MM.1S (cell line): ENCODE data around the gene ZNF101.

Source experiments
- DNase-seq: peaks from one replicate; pipeline ENCODE4 v3.0.0-alpha.2; 2015
- H2AFZ ChIP-seq: fragments of 300-600 bp; sonication (generic); 2 replicates; pipeline ENCODE4 v1.6.0; 2016; ENCODE audit warnings: antibody characterized with exemption, low read length
- H3F3A ChIP-seq: fragments of 300-600 bp; sonication (generic); 2 replicates; pipeline ENCODE4 v1.6.1; 2016; ENCODE audit warnings: mild to moderate bottlenecking, antibody characterized with exemption, low read length, moderate library complexity, mixed read lengths; ENCODE audit not compliant: insufficient read depth
- H3K27ac ChIP-seq: fragments of 300-600 bp; sonication (generic); 2 replicates; pipeline ENCODE4 v1.5.1; 2016; ENCODE audit warnings: mild to moderate bottlenecking, low read length
- H3K27me3 ChIP-seq: fragments of 300-600 bp; sonication (generic); replicated peaks from 2 replicates; pipeline ENCODE4 v1.6.0; 2016; ENCODE audit warnings: low read length; ENCODE audit not compliant: insufficient read depth
- H3K36me3 ChIP-seq: fragments of 300-600 bp; sonication (generic); replicated peaks from 2 replicates; pipeline ENCODE4 v1.6.1; 2016; ENCODE audit warnings: mild to moderate bottlenecking, low read length, mixed read lengths; ENCODE audit not compliant: insufficient read depth
- H3K4me1 ChIP-seq: fragments of 300-600 bp; sonication (generic); 2 replicates; pipeline ENCODE4 v1.6.1; 2016; ENCODE audit warnings: low read length, mixed read lengths
- H3K4me2 ChIP-seq: fragments of 300-600 bp; sonication (generic); 2 replicates; pipeline ENCODE4 v1.6.0; 2016; ENCODE audit warnings: low read depth, low read length
- H3K4me3 ChIP-seq: fragments of 300-600 bp; sonication (generic); 2 replicates; pipeline ENCODE4 v1.5.1; 2016; ENCODE audit warnings: low read length, mixed read lengths
- H3K79me2 ChIP-seq: fragments of 300-600 bp; sonication (generic); 2 replicates; pipeline ENCODE4 v1.6.1; 2016; ENCODE audit warnings: mixed run types, low read length, mixed read lengths
- H3K9ac ChIP-seq: fragments of 300-600 bp; sonication (generic); 2 replicates; pipeline ENCODE4 v1.6.1; 2016; ENCODE audit warnings: low read length, mixed read lengths
- H3K9me2 ChIP-seq: fragments of 300-600 bp; sonication (generic); replicated peaks from 2 replicates; pipeline ENCODE4 v1.6.1; 2016; ENCODE audit warnings: mild to moderate bottlenecking, low read length, mixed read lengths; ENCODE audit not compliant: insufficient read depth
- H3K9me3 ChIP-seq: fragments of 300-600 bp; sonication (generic); replicated peaks from 2 replicates; pipeline ENCODE4 v1.6.1; 2016; ENCODE audit warnings: mild to moderate bottlenecking, low read length, mixed read lengths; ENCODE audit not compliant: insufficient read depth
- H4K20me1 ChIP-seq: fragments of 300-600 bp; sonication (generic); 2 replicates; pipeline ENCODE4 v1.6.1; 2016; ENCODE audit warnings: mild to moderate bottlenecking, low read length, moderate library complexity, mixed read lengths; ENCODE audit not compliant: insufficient read depth
- CTCF ChIP-seq: fragments of 300-600 bp; sonication (generic); IDR thresholded peaks from 2 replicates; pipeline ENCODE4 v1.5.1; 2016; ENCODE audit warnings: antibody characterized with exemption, low read length, mixed read lengths
- EZH2 ChIP-seq: fragments of 300-600 bp; sonication (generic); optimal IDR thresholded peaks from 2 replicates; pipeline ENCODE3; 2017; ENCODE audit warnings: low read depth, mild to moderate bottlenecking, antibody characterized with exemption, low read length, mixed read lengths
- EZH2phosphoT487 ChIP-seq: fragments of 300-600 bp; sonication (generic); IDR thresholded peaks from 2 replicates; pipeline ENCODE4 v1.6.1; 2018; ENCODE audit warnings: antibody characterized with exemption, low read length

ZNF101 gene

GRCh38 chr19:19627621-19628500 lies 40.8 kb upstream of the ZNF101 start, which contains the start of gene LPAR2:
TSS of gene LPAR2 (minus strand) at chr19:19628220. CDS start at chr19:19627275, 945 bp downstream.
- Histone ChIP-seq H3K4me3 (peak within 1 kb of the TSS; percentile 59), H3K9ac (peak within 1 kb of the TSS; percentile 38; the same call in 1 of the 2 replicates)

GRCh38 chr19:19628501-19629134 lies 40.0 kb upstream of the ZNF101 start:
- TF ChIP-seq EZH2 (no peak), EZH2phosphoT487 (no peak), CTCF (no peak)
- Histone ChIP-seq H3F3A (no peaks in the 10 kb centered on the region), H3K27me3 (no peaks in the 10 kb centered on the region), H3K9ac (no peak overlapping the region), H3K4me2 (peak overlapping the region; percentile 60; the same call in 1 of the 2 replicates), H3K79me2 (no peaks in the 10 kb centered on the region), H2AFZ (peak overlapping the region; percentile 27; the same call in 1 of the 2 replicates), H4K20me1 (no peaks in the 10 kb centered on the region), H3K4me3 (peak overlapping the region; percentile 59), H3K27ac (no peak overlapping the region), H3K9me3 (no peaks in the 10 kb centered on the region), H3K4me1 (no peaks in the 10 kb centered on the region), H3K36me3 (no peaks in the 10 kb centered on the region), H3K9me2 (no peaks in the 10 kb centered on the region)
- DNase-seq, result no peak

More at GRCh38 chr19:19627621-19628500, 40.8 kb upstream of the ZNF101 start, which contains the start of gene LPAR2:
- no peaks in the 10 kb centered on the region for H4K20me1 ChIP-seq
- peak; percentile 59 for DNase-seq
- H3K9me2 ChIP-seq, result no peaks in the 10 kb centered on the region
- no peak within 1 kb of the TSS for H3K27ac ChIP-seq
- TF ChIP-seq CTCF (no peak), EZH2phosphoT487 (no peak), EZH2 (no peak)
- no peaks in the 10 kb centered on the region for H3F3A ChIP-seq
- no peaks in the 10 kb centered on the region for H3K27me3 ChIP-seq
- H2AFZ ChIP-seq, result peak within 1 kb of the TSS; percentile 27
- H3K4me2 ChIP-seq, result peak within 1 kb of the TSS; percentile 60
- H3K9me3 ChIP-seq, result no peaks in the 10 kb centered on the region
- no peaks in the 10 kb centered on the region for H3K4me1 ChIP-seq
- no peaks in the 10 kb centered on the region for H3K79me2 ChIP-seq
- H3K36me3 ChIP-seq, result no peaks in the 10 kb centered on the region

GRCh38 chr19:19630062-19630414 lies 38.6 kb upstream of the ZNF101 start:
- H3K4me2 ChIP-seq, result no peak overlapping the region
- H3K9me2 ChIP-seq, result no peaks in the 10 kb centered on the region
- TF ChIP-seq CTCF, result no peak
- no peak for TF ChIP-seq EZH2
- no peak for TF ChIP-seq EZH2phosphoT487
- no peaks in the 10 kb centered on the region for H4K20me1 ChIP-seq
- H3K4me1 ChIP-seq, result no peaks in the 10 kb centered on the region
- no peaks in the 10 kb centered on the region for H3K27me3 ChIP-seq
- no peak for DNase-seq
- H3K4me3 ChIP-seq, result no peak overlapping the region
- no peak overlapping the region for H3K27ac ChIP-seq
- H3K36me3 ChIP-seq, result no peaks in the 10 kb centered on the region
- no peaks in the 10 kb centered on the region for H3K9me3 ChIP-seq
- no peaks in the 10 kb centered on the region for H3F3A ChIP-seq
- no peaks in the 10 kb centered on the region for H3K79me2 ChIP-seq
- H3K9ac ChIP-seq, result no peak overlapping the region
- H2AFZ ChIP-seq, result no peak overlapping the region
